Measurements from ENCODE around the gene EFCAB11.

GRCh38 chr14:89906000-89906399, 48.5 kb downstream of the EFCAB11 start:
- TF ChIP-seq CTCF (IDR thresholded peaks at IDR 0.05): no peak
- no peak for TF ChIP-seq EP300 (IDR thresholded peaks at IDR 0.05)

Measured in ovary (tissue), 3 donors.